SK-N-SH (cell line): ENCODE data around the gene F5. TPM values are rescaled to one million over a fixed set of nuclear protein-coding genes. Genes with fewer than 3 reads are reported as not detected.

Experiments
- CTCF ChIA-PET: fragments of 300-600, 350-600 bp; formaldehyde crosslinking; extraction: SDS; loops from one replicate; lab custom pipeline; 2021; lab: Yijun Ruan, JAX
- POLR2A ChIA-PET: fragments of 350-600 bp; sonication (Branson Sonifier 250); formaldehyde crosslinking; extraction: SDS; loops from one replicate; lab custom pipeline; 2020; ENCODE audit warnings: antibody characterized with exemption, inconsistent platforms; lab: Yijun Ruan, JAX
- DNase-seq: peaks from one replicate; pipeline ENCODE4 v3.0.0; 2012
- H2AFZ ChIP-seq: fragments of 200-600 bp; sonication (generic); 2 replicates; pipeline ENCODE4 v1.8.1; 2016; ENCODE audit warnings: antibody characterized with exemption, mild to moderate bottlenecking, low read depth
- H3F3A ChIP-seq: fragments of 200-600 bp; sonication (generic); replicated peaks from 2 replicates; pipeline ENCODE3; 2016; ENCODE audit warnings: antibody characterized with exemption, mild to moderate bottlenecking; ENCODE audit not compliant: insufficient read depth
- H3K27ac ChIP-seq, 2 experiments: fragments of 200-500 bp in 1 of 2; fragments of 200-600 bp in 1 of 2; sonication (Bioruptor generic) in 1 of 2; sonication (generic), shearing (Covaris generic) in 1 of 2; 2 replicates each; pipeline versions ENCODE4 v1.5.1 to v1.6.1; 2014 to 2016; ENCODE audit warnings: low read depth in 2 of 2, inconsistent platforms in 1 of 2, low read length in 1 of 2, mild to moderate bottlenecking in 1 of 2, mixed read lengths in 1 of 2
- H3K27me3 ChIP-seq: fragments of 200-600 bp; sonication (generic), shearing (Covaris generic); 2 replicates; pipeline ENCODE4 v1.6.1; 2016; ENCODE audit warnings: mixed run types; ENCODE audit not compliant: insufficient read depth
- H3K36me3 ChIP-seq, 2 experiments: fragments of 200-500 bp in 1 of 2; fragments of 200-600 bp in 1 of 2; sonication (Bioruptor generic) in 1 of 2; sonication (generic) in 1 of 2; replicated peaks in 1 of 2; 2 replicates each; pipeline versions ENCODE3 to v1.5.1; 2014 to 2016; ENCODE audit warnings: low read length in 1 of 2, mild to moderate bottlenecking in 1 of 2; ENCODE audit not compliant: insufficient read depth in 2 of 2, control insufficient read depth in 1 of 2
- H3K4me1 ChIP-seq, 2 experiments: fragments of 200-500 bp in 1 of 2; fragments of 200-600 bp in 1 of 2; sonication (Bioruptor generic) in 1 of 2; sonication (generic), shearing (Covaris generic) in 1 of 2; 2 replicates each; pipeline versions ENCODE4 v1.5.1 to v1.6.1; 2014 to 2016; ENCODE audit warnings: low read depth in 1 of 2, low read length in 1 of 2, mixed run types in 1 of 2; ENCODE audit not compliant: insufficient read depth in 2 of 2, control insufficient read depth in 1 of 2
- H3K4me2 ChIP-seq: fragments of 200-600 bp; sonication (generic), shearing (Covaris generic); 2 replicates; pipeline ENCODE4 v1.6.1; 2017; ENCODE audit warnings: mixed run types
- H3K4me3 ChIP-seq, 2 experiments: fragments of 200-500 bp in 1 of 2; fragments of 200-600 bp in 1 of 2; sonication (Bioruptor generic) in 1 of 2; sonication (generic), shearing (Covaris generic) in 1 of 2; 2 replicates each; pipeline versions ENCODE4 v1.5.1 to v1.8.1; 2014 to 2016; ENCODE audit warnings: low read depth in 2 of 2, inconsistent platforms in 1 of 2, low read length in 1 of 2, mild to moderate bottlenecking in 1 of 2, mixed read lengths in 1 of 2, moderate library complexity in 1 of 2
- H3K79me2 ChIP-seq: fragments of 200-600 bp; sonication (generic); 2 replicates; pipeline ENCODE4 v1.8.1; 2017; ENCODE audit warnings: mild to moderate bottlenecking; ENCODE audit not compliant: insufficient read depth
- H3K9ac ChIP-seq: fragments of 200-600 bp; sonication (generic); 2 replicates; pipeline ENCODE4 v1.6.1; 2017; ENCODE audit warnings: mixed run types
- H3K9me2 ChIP-seq: fragments of 200-600 bp; sonication (generic); 2 replicates; pipeline ENCODE4 v1.6.1; 2017; ENCODE audit warnings: mixed run types
- H3K9me3 ChIP-seq: fragments of 200-600 bp; sonication (generic); 2 replicates; pipeline ENCODE4 v1.6.1; 2017; ENCODE audit warnings: mixed run types, mild to moderate bottlenecking, moderate library complexity
- H4K20me1 ChIP-seq: fragments of 200-600 bp; sonication (generic); 2 replicates; pipeline ENCODE4 v1.6.1; 2017; ENCODE audit warnings: mild to moderate bottlenecking, mixed run types; ENCODE audit not compliant: insufficient read depth
- CHD2 ChIP-seq: fragments of 150-350 bp; IDR thresholded peaks from 2 replicates; pipeline ENCODE4 v1.6.1; 2018; ENCODE audit warnings: low read length; ENCODE audit not compliant: partially characterized antibody
- ELF1 ChIP-seq: IDR thresholded peaks from 2 replicates; pipeline ENCODE4 v1.4.0; 2012
- EP300 ChIP-seq, 2 experiments: IDR thresholded peaks; 2 replicates each; pipeline versions ENCODE4 v1.4.0 to v1.6.1; 2012; ENCODE audit warnings: borderline replicate concordance in 1 of 2, low read depth in 1 of 2, low read length in 1 of 2
- EZH2phosphoT487 ChIP-seq: fragments of 200-600 bp; sonication (generic); IDR thresholded peaks from 2 replicates; pipeline ENCODE4 v1.6.1; 2017; ENCODE audit warnings: low read depth, mixed run types, mild to moderate bottlenecking, antibody characterized with exemption, moderate library complexity, borderline replicate concordance
- FOXJ3 ChIP-seq: sonication (generic); formaldehyde crosslinking; IDR thresholded peaks from 2 replicates; pipeline ENCODE4 v1.5.1; 2020; ENCODE audit warnings: mild to moderate bottlenecking, missing genetic modification reagents
- FOXM1 ChIP-seq: IDR thresholded peaks from 2 replicates; pipeline ENCODE4 v1.4.0; 2012; ENCODE audit warnings: low read depth, mild to moderate bottlenecking
- GABPA ChIP-seq: IDR thresholded peaks from 2 replicates; pipeline ENCODE4 v1.4.0; 2012; ENCODE audit warnings: low read depth, mild to moderate bottlenecking
- JUND ChIP-seq: IDR thresholded peaks from 2 replicates; pipeline ENCODE4 v1.4.0; 2012
- MXI1 ChIP-seq: IDR thresholded peaks from 2 replicates; pipeline ENCODE4 v1.6.1; 2012; ENCODE audit warnings: mild to moderate bottlenecking, low read depth, low read length, improper control_type of control experiment
- RAD21 ChIP-seq: IDR thresholded peaks from 2 replicates; pipeline ENCODE4 v1.6.1; 2012; ENCODE audit warnings: mild to moderate bottlenecking, low read length
- REST ChIP-seq: IDR thresholded peaks from 2 replicates; pipeline ENCODE4 v1.6.1; 2012; ENCODE audit warnings: mild to moderate bottlenecking, low read depth, low read length, moderate library complexity
- RFX5 ChIP-seq: IDR thresholded peaks from 2 replicates; pipeline ENCODE4 v1.6.1; 2012; ENCODE audit warnings: mild to moderate bottlenecking, improper control_type of control experiment, low read length
- RXRA ChIP-seq: IDR thresholded peaks from 2 replicates; pipeline ENCODE4 v1.4.0; 2012; ENCODE audit warnings: low read depth, mild to moderate bottlenecking, borderline replicate concordance
- TEAD4 ChIP-seq: IDR thresholded peaks from 2 replicates; pipeline ENCODE4 v1.4.0; 2012; ENCODE audit warnings: mild to moderate bottlenecking, borderline replicate concordance; ENCODE audit not compliant: insufficient read depth
- USF1 ChIP-seq: IDR thresholded peaks from 2 replicates; pipeline ENCODE4 v1.4.0; 2012; ENCODE audit warnings: low read depth, borderline replicate concordance
- YY1 ChIP-seq: IDR thresholded peaks from 2 replicates; pipeline ENCODE4 v1.4.0; 2012; ENCODE audit warnings: low read depth, mild to moderate bottlenecking
- WGBS: methylation state at CpG from one replicate; pipeline ENCODE4 v1.1.6; 2017; ENCODE audit warnings: low lambda C conversion rate; 5-methylcytosine and 5-hydroxymethylcytosine counted together
- polyA plus RNA-seq, 3 experiments: library from polyadenylated mRNA; depleted of rRNA; stranded (reverse); fragments of >200 nt; gene quantifications; 2 replicates each; pipeline ENCODE4 v1.2.3, GENCODE V29; 2012
- TF ChIP-seq, protein P1 (sequence below): IDR thresholded peaks from 2 replicates; pipeline ENCODE4; 2012
- TF ChIP-seq, protein P2 (sequence below): fragments of 200-600 bp; sonication (generic); IDR thresholded peaks from 2 replicates; pipeline ENCODE4 v1.6.1; 2017; ENCODE audit warnings: antibody characterized with exemption, mild to moderate bottlenecking, moderate library complexity

F5 gene
- polyA plus RNA-seq, 1 of the 3 experiments (the other 2 are of a cell fraction): under 0.01 TPM

GRCh38 chr1:169618367-169618766 lies 32.1 kb upstream of the F5 start:
- no peak overlapping the region for H2AFZ ChIP-seq
- 0% methylated on average over 2 of the region's 2 CpGs for WGBS
- H3K36me3 ChIP-seq: no peaks in the 10 kb centered on the region
- H3K4me1 ChIP-seq: no peaks in the 10 kb centered on the region
- POLR2A ChIA-PET: no interaction called here
- DNase-seq: no peak
- H3K4me2 ChIP-seq: no peak overlapping the region
- no peak overlapping the region for H3K4me3 ChIP-seq
- H3F3A ChIP-seq: no peaks in the 10 kb centered on the region
- no peaks in the 10 kb centered on the region for H4K20me1 ChIP-seq
- no peak for TF ChIP-seq RFX5
- TF ChIP-seq RAD21: no peak
- TF ChIP-seq EZH2phosphoT487: no peak
- no peak for TF ChIP-seq REST
- TF ChIP-seq, protein P1, sequence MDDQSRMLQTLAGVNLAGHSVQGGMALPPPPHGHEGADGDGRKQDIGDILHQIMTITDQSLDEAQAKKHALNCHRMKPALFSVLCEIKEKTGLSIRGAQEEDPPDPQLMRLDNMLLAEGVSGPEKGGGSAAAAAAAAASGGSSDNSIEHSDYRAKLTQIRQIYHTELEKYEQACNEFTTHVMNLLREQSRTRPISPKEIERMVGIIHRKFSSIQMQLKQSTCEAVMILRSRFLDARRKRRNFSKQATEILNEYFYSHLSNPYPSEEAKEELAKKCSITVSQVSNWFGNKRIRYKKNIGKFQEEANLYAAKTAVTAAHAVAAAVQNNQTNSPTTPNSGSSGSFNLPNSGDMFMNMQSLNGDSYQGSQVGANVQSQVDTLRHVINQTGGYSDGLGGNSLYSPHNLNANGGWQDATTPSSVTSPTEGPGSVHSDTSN: no peak
- TF ChIP-seq GABPA: no peak
- TF ChIP-seq JUND: no peak
- no peak for TF ChIP-seq EP300 (IDR thresholded peaks at IDR 0.05; ENCODE audit: borderline replicate concordance in 1 of 2, low read depth in 1 of 2, low read length in 1 of 2)
- TF ChIP-seq FOXJ3 (CRISPR knock-in tag): no peak
- no peak for TF ChIP-seq MXI1
- TF ChIP-seq FOXM1: no peak
- TF ChIP-seq CHD2: no peak
- TF ChIP-seq ELF1: no peak
- TF ChIP-seq TEAD4: no peak
- no peak for TF ChIP-seq YY1
- peaks cover 28% of the 10 kb centered on the region for H3K27me3 ChIP-seq
- CTCF ChIA-PET: no interaction called here
- no peak overlapping the region for H3K27ac ChIP-seq
- no peaks in the 10 kb centered on the region for H3K9me3 ChIP-seq
- no peak overlapping the region for H3K9ac ChIP-seq
- H3K9me2 ChIP-seq: 0 out of 2 replicates have a peak, but pooled peaks cover 4% of the 10 kb centered on the region
- H3K79me2 ChIP-seq: no peaks in the 10 kb centered on the region

GRCh38 chr1:169615803-169616202 lies 29.5 kb upstream of the F5 start:
- no peaks in the 10 kb centered on the region for H4K20me1 ChIP-seq
- H3K36me3 ChIP-seq: no peaks in the 10 kb centered on the region
- H3K4me3 ChIP-seq: no peak overlapping the region
- H2AFZ ChIP-seq: no peak overlapping the region
- H3K27me3 ChIP-seq: peaks cover 31% of the 10 kb centered on the region
- no peaks in the 10 kb centered on the region for H3K9me2 ChIP-seq
- no peaks in the 10 kb centered on the region for H3K4me1 ChIP-seq
- H3K9ac ChIP-seq: no peak overlapping the region
- WGBS: 2% methylated on average over 5 of the region's 5 CpGs
- CTCF ChIA-PET: interaction anchor here (1.4 kb wide), 1 partner anchor 14 kb away, joined by 5 read pairs; no protein-coding TSS in a partner anchor
- H3K27ac ChIP-seq: no peak overlapping the region
- H3K9me3 ChIP-seq: no peaks in the 10 kb centered on the region
- no peak for DNase-seq
- POLR2A ChIA-PET: no interaction called here
- no peaks in the 10 kb centered on the region for H3F3A ChIP-seq
- H3K4me2 ChIP-seq: no peak overlapping the region
- no peaks in the 10 kb centered on the region for H3K79me2 ChIP-seq
- no peak for TF ChIP-seq REST
- TF ChIP-seq, protein P2, sequence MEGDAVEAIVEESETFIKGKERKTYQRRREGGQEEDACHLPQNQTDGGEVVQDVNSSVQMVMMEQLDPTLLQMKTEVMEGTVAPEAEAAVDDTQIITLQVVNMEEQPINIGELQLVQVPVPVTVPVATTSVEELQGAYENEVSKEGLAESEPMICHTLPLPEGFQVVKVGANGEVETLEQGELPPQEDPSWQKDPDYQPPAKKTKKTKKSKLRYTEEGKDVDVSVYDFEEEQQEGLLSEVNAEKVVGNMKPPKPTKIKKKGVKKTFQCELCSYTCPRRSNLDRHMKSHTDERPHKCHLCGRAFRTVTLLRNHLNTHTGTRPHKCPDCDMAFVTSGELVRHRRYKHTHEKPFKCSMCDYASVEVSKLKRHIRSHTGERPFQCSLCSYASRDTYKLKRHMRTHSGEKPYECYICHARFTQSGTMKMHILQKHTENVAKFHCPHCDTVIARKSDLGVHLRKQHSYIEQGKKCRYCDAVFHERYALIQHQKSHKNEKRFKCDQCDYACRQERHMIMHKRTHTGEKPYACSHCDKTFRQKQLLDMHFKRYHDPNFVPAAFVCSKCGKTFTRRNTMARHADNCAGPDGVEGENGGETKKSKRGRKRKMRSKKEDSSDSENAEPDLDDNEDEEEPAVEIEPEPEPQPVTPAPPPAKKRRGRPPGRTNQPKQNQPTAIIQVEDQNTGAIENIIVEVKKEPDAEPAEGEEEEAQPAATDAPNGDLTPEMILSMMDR: no peak
- TF ChIP-seq USF1: no peak
- TF ChIP-seq RXRA: no peak
- TF ChIP-seq EP300 (IDR thresholded peaks at IDR 0.05; ENCODE audit: borderline replicate concordance in 1 of 2, low read depth in 1 of 2, low read length in 1 of 2): no peak
